ENCODE results near the gene CEP20. TPM values are rescaled to one million over a fixed set of nuclear protein-coding genes. Genes with fewer than 3 reads are reported as not detected.

CEP20 gene
- total and polyA plus RNA-seq, 2 of the 8 experiments (the other 6 are each of a cell fraction or from before 2014, with no cell fraction given) = 16.2 to 49.0 TPM

GRCh38 chr16:15932939-15933338, 44.5 kb upstream of the CEP20 start:
- CTCF ChIA-PET (ENCODE audit: partially characterized antibody) = no interaction called here
- no peak overlapping the region for H2BK12ac ChIP-seq (ENCODE audit: low read depth, low read length)
- H2BK20ac ChIP-seq (ENCODE audit: low read length) = no peak overlapping the region
- H3K14ac ChIP-seq (ENCODE audit: insufficient read length) = no peak overlapping the region
- FAIRE-seq (no peak), DNase-seq (ENCODE audit: low read depth in 1 of 2, low spot score in 2 of 2) (no peak)
- no peak overlapping the region for H3K27ac ChIP-seq (ENCODE audit: low read depth, low read length)
- 92% methylated on average over 5 of the region's 6 CpGs; no CpG with 5 or more reads in 1 of the 2 experiments for WGBS, 2 experiments (ENCODE audit: extremely low coverage in 1 of 2, insufficient coverage in 1 of 2, insufficient read length in 1 of 2, insufficient replicate concordance in 2 of 2, low coverage in 1 of 2, low lambda C conversion rate in 2 of 2, missing lambda C conversion rate in 1 of 2)
- H3K4ac ChIP-seq (replicated peaks; ENCODE audit: insufficient read length, low read depth, low read length) = no peak overlapping the region
- H3K4me2 ChIP-seq (ENCODE audit: insufficient read depth in 1 of 2, low read depth in 2 of 2, low read length in 2 of 2) = no peak overlapping the region
- no peak overlapping the region for H4K91ac ChIP-seq (replicated peaks; ENCODE audit: insufficient read length, low read length)
- no peak overlapping the region for H2BK120ac ChIP-seq (replicated peaks; ENCODE audit: low read depth, low read length)
- H2BK15ac ChIP-seq (ENCODE audit: low read length) = no peak overlapping the region
- H3K4me3 ChIP-seq (ENCODE audit: extremely low read depth in 1 of 4, insufficient read depth in 2 of 4, low read depth in 3 of 4, low read length in 4 of 4) = no peak overlapping the region
- POLR2A ChIA-PET (ENCODE audit: partially characterized antibody) = no interaction called here
- H2AFZ ChIP-seq (ENCODE audit: low read length) = no peak overlapping the region
- no peaks in the 10 kb centered on the region for H3K23me2 ChIP-seq (ENCODE audit: low read depth, low read length)
- no peak overlapping the region for H4K8ac ChIP-seq (ENCODE audit: extremely low read depth, insufficient read depth, low read length)
- H3K23ac ChIP-seq (ENCODE audit: insufficient read length) = no peak overlapping the region
- no peak overlapping the region for H4K5ac ChIP-seq (ENCODE audit: insufficient read length, low read depth, low read length)
- no peaks in the 10 kb centered on the region for H3K79me2 ChIP-seq (ENCODE audit: control insufficient read depth in 1 of 2, insufficient read depth in 2 of 2, low read length in 2 of 2)
- H3K36me3 ChIP-seq (ENCODE audit: control insufficient read depth in 2 of 4, insufficient read depth in 4 of 4, low read length in 3 of 4) = no peaks in the 10 kb centered on the region
- H3K9ac ChIP-seq (replicated peaks in 1 of 4; ENCODE audit: extremely low read depth in 1 of 4, low read depth in 3 of 4, low read length in 3 of 4) = no peak overlapping the region
- no peaks in the 10 kb centered on the region for H3K9me3 ChIP-seq (ENCODE audit: insufficient read depth in 2 of 2, low read depth in 1 of 2, low read length in 1 of 2)
- H3K27me3 ChIP-seq (replicated peaks in 1 of 4; ENCODE audit: control insufficient read depth in 3 of 4, extremely low read depth in 1 of 4, insufficient read depth in 3 of 4, low read length in 3 of 4) = no peaks in the 10 kb centered on the region
- H3K79me1 ChIP-seq (ENCODE audit: low read depth, low read length) = no peaks in the 10 kb centered on the region
- no peak overlapping the region for H3K56ac ChIP-seq (replicated peaks; ENCODE audit: insufficient read length, low read depth, low read length)
- TF ChIP-seq SRF (IDR thresholded peaks at IDR 0.05; ENCODE audit: low read depth, low read length) = no peak
- TF ChIP-seq NANOG (IDR thresholded peaks at IDR 0.05; ENCODE audit: insufficient read depth, low read depth, low read length, poor library complexity, severe bottlenecking) = no peak
- no peak for TF ChIP-seq CBX8 (IDR thresholded peaks at IDR 0.05; ENCODE audit: borderline replicate concordance, low read depth, low read length)
- TF ChIP-seq BCL11A (IDR thresholded peaks at IDR 0.05; ENCODE audit: low read depth in 2 of 2, low read length in 2 of 2) = no peak
- TF ChIP-seq POLR2A (IDR thresholded peaks at IDR 0.05; ENCODE audit: control extremely low read depth in 1 of 2, low read depth in 2 of 2, low read length in 2 of 2) = no peak
- H3K18ac ChIP-seq (ENCODE audit: extremely low read depth, low read length) = no peak overlapping the region
- H4K20me1 ChIP-seq (replicated peaks in 1 of 2; ENCODE audit: control insufficient read depth in 1 of 2, insufficient read depth in 2 of 2, low read length in 2 of 2) = no peaks in the 10 kb centered on the region
- H2BK5ac ChIP-seq (ENCODE audit: low read depth, low read length) = no peak overlapping the region
- H3K4me1 ChIP-seq (replicated peaks in 1 of 4; ENCODE audit: control insufficient read depth in 3 of 4, insufficient read depth in 4 of 4, low read length in 3 of 4) = no peaks in the 10 kb centered on the region
- H2AK5ac ChIP-seq (ENCODE audit: low read depth, low read length) = no peak overlapping the region
